GM23338 (cell line): Measurements from ENCODE around the gene CCDC38.

ENCODE experiments used
- CREB1 ChIP-seq: fragments of 250-450 bp; sonication (Bioruptor Pico); IDR thresholded peaks from 2 replicates; pipeline ENCODE4 v1.5.0; 2020; ENCODE audit warnings: low read depth, mild to moderate bottlenecking, moderate library complexity
- EZH2 ChIP-seq: fragments of 200-600 bp; sonication (generic); IDR thresholded peaks from one replicate; pipeline ENCODE4 v1.8.0; 2017; ENCODE audit warnings: antibody characterized with exemption, mild to moderate bottlenecking, low read depth; ENCODE audit not compliant: unreplicated experiment
- EZH2phosphoT487 ChIP-seq: fragments of 200-600 bp; sonication (generic); IDR thresholded peaks from one replicate; pipeline ENCODE4 v1.8.1; 2018; ENCODE audit warnings: antibody characterized with exemption; ENCODE audit not compliant: unreplicated experiment
- NANOG ChIP-seq: IDR thresholded peaks from 2 replicates; pipeline ENCODE4 v1.6.1; 2016; ENCODE audit warnings: antibody characterized with exemption, borderline replicate concordance
- POLR2AphosphoS5 ChIP-seq: IDR thresholded peaks from 2 replicates; pipeline ENCODE4 v1.6.1; 2016; ENCODE audit warnings: antibody characterized with exemption, low read depth
- ZNF331 ChIP-seq: fragments of 250-450 bp; sonication (Bioruptor Pico); IDR thresholded peaks from 2 replicates; pipeline ENCODE4 v1.5.0; 2020; ENCODE audit warnings: low read depth, mild to moderate bottlenecking, moderate library complexity
- TF ChIP-seq, protein P1 (sequence below), 2 experiments: fragments of 200-600 bp in 1 of 2; sonication (generic) in 1 of 2; conservative IDR thresholded peaks; 2 replicates each; pipeline versions ENCODE4 v1.5.1 to v1.6.1; 2016 to 2017; ENCODE audit warnings: antibody characterized with exemption in 2 of 2, low read depth in 2 of 2, mild to moderate bottlenecking in 2 of 2, moderate library complexity in 1 of 2

DNA sequence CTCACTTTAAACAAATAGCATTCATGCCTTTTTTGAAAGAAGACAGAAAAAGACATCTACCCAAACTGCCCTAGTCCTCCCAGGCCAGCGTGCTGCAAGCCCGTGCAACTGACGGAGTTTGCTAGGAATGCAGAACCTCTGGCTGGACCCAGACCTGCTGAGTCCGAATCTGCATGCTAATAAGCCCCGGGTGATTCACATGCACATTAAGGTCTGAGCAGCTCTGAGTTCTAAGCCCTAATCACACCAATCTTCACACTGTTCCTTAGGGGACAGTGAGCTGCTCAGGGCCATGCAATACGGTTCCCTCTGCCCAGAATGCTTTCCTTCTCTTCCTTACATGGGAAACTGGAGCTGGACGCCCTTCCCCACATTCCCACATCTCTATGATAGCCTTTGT lies 28.5 kb upstream of the CCDC38 start:
- TF ChIP-seq CREB1 (CRISPR knock-in tag) (peak; percentile 38; the same call in 1 of the 2 replicates), NANOG (no peak), ZNF331 (no peak), EZH2 (no peak), EZH2phosphoT487 (no peak), POLR2AphosphoS5 (no peak)
- TF ChIP-seq, protein P1, sequence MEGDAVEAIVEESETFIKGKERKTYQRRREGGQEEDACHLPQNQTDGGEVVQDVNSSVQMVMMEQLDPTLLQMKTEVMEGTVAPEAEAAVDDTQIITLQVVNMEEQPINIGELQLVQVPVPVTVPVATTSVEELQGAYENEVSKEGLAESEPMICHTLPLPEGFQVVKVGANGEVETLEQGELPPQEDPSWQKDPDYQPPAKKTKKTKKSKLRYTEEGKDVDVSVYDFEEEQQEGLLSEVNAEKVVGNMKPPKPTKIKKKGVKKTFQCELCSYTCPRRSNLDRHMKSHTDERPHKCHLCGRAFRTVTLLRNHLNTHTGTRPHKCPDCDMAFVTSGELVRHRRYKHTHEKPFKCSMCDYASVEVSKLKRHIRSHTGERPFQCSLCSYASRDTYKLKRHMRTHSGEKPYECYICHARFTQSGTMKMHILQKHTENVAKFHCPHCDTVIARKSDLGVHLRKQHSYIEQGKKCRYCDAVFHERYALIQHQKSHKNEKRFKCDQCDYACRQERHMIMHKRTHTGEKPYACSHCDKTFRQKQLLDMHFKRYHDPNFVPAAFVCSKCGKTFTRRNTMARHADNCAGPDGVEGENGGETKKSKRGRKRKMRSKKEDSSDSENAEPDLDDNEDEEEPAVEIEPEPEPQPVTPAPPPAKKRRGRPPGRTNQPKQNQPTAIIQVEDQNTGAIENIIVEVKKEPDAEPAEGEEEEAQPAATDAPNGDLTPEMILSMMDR (conservative IDR thresholded peaks at IDR 0.05; ENCODE audit: low read depth in 2 of 2): no peak
